ENCODE data around the gene HPGDS. TPM values are rescaled to one million over a fixed set of nuclear protein-coding genes. Genes with fewer than 3 reads are reported as not detected.

Gene HPGDS
- polyA plus RNA-seq, 6 donors from 2014 or later, result not detected

DNA sequence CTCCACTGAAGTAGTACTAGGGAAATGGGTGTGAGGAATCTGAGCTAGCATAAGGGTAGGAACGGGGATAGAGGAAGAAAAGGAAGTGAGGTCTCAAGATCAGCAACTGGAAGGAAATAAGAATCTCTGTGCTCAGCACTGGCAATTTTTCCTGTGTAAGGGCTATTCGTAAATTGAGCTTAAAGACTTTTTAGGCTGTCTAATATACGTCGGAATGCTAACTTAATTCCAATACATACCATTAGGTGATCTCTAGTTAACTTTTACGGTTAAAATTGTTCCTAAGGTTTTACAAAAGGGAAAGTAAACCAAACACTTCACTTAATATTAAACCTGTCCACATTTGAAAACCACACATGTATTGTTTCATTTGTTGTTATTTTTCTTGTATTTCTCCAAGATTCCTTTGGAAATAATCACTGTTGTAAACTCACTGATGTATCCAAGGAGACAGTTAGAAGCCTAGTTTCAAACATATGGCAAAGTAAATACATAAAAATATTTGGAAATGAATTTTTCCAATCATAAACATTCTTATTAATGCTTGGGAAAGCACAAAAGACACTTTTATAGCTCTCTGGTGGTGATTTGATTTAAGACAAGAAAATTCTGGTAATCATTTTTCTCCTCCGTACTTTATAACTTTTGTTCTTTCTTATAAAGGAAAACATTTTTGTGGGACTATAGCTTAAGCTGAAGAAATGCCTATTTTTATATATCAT is 28.1 kb upstream of the HPGDS start:
- no peak overlapping the region for H3K4me3 Mint-ChIP-seq
- DNase-seq (no peak), ATAC-seq (ENCODE audit: low read depth in 2 of 2) (no peak)
- H3K36me3 Mint-ChIP-seq, result no peaks in the 10 kb centered on the region
- H3K27me3 Mint-ChIP-seq, result peaks cover 9 to 17% (median 10%) of the 10 kb centered on the region in 3 donors
- no peaks in the 10 kb centered on the region for H3K4me1 Mint-ChIP-seq
- H3K27ac Mint-ChIP-seq, result no peak overlapping the region
- H3K9me3 Mint-ChIP-seq, result peaks cover 0 to 7% (median 5%) of the 10 kb centered on the region in 7 donors

DNA sequence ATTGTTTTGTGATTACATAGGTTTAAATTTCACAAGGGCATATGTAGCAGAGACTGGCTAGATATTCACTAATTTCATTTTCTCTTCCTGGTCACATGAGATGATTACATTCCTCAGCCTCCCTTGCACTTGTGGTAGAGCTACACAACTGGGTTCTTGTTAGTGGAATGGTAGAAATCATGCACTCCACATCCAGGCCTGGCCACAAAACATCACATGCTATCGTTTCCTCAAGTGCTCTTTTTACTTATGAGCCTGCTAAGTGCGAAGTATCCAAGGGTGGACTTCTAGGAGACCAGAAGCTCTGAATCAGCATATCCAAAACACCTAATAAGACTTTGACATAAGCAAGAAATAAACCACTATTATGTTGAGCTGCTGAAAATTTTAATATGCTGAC is 26.4 kb upstream of the HPGDS start:
- no peak overlapping the region for H3K27ac Mint-ChIP-seq
- H3K9me3 Mint-ChIP-seq, result peaks cover 0 to 7% (median 5%) of the 10 kb centered on the region in 7 donors
- peaks cover 5 to 8% (median 6%) of the 10 kb centered on the region in 3 donors for H3K27me3 Mint-ChIP-seq
- no peaks in the 10 kb centered on the region for H3K36me3 Mint-ChIP-seq
- H3K4me1 Mint-ChIP-seq, result no peaks in the 10 kb centered on the region
- no peak overlapping the region for H3K4me3 Mint-ChIP-seq
- ATAC-seq (ENCODE audit: low read depth in 2 of 2), result no peak
- DNase-seq, result no peak

DNA sequence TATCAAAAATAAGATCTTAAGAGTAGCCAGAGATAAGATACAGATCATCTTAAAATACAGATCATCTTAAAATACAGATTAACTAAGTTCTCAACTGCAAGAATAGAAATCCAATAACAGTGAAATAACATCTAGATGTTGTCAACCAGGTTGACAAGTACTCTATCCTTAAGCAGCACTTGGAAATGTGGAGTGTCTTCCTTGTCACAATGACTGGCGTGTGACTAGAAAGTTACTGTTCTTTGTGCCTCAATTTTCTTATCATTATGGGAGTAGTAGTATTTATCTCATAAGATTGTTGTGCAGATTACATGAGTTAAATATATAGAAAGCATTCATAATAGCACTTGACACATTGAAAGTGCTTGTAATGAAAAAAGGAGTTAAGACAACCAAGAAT is 25.8 kb upstream of the HPGDS start:
- Mint-ChIP-seq H3K27me3 (peaks cover 5 to 8% (median 6%) of the 10 kb centered on the region in 3 donors), H3K9me3 (peaks cover 0 to 7% (median 5%) of the 10 kb centered on the region in 7 donors), H3K4me3 (no peak overlapping the region), H3K4me1 (no peaks in the 10 kb centered on the region), H3K27ac (no peak overlapping the region), H3K36me3 (no peaks in the 10 kb centered on the region)
- DNase-seq (no peak), ATAC-seq (ENCODE audit: low read depth in 2 of 2) (no peak)

DNA sequence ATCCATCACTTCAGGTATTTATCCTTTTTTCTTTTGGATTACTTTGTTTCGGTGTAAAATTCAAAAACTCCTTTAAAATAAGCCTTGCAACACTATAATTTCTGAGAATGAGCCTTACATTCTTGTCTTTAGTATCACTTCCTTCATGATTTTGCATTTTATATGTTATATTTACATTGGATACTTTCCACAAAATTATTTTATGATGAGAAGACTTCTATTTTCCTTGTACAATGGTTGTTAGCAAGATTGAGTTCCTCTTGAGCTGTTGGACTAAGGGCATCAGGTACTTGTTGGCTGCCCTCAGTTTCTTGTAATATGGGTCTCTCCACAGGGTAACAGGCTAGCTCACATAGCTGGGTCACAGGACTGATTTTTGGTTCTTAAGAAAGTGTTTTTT is 22.7 kb upstream of the HPGDS start:
- no peak for ATAC-seq (ENCODE audit: low read depth in 2 of 2)
- no peak for DNase-seq
- Mint-ChIP-seq H3K4me1 (no peaks in the 10 kb centered on the region), H3K4me3 (no peak overlapping the region), H3K27ac (no peak overlapping the region), H3K36me3 (no peaks in the 10 kb centered on the region), H3K27me3 (peaks cover 5 to 17% (median 6%) of the 10 kb centered on the region in 3 donors), H3K9me3 (peaks cover 0 to 7% (median 5%) of the 10 kb centered on the region in 7 donors)

DNA sequence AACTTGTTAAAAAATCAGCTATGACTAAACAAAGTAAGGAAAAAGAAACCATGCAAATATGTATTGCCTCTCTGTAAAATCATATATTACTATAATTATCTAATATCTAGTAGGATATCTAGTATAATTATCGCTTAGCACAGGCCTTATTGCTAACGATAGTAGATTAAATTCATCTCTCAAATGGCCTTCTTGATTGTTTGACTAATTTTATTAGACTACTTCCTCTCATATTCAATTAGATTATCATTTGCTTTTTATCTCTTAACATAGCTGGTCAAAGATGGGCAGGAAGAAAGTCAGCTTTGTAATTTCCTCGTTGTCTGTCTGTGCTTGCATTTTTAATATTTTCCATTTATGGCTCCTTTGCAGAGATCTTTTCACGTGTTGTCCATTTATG is 21.9 kb upstream of the HPGDS start:
- no peak for DNase-seq
- H3K27me3 Mint-ChIP-seq, result peaks cover 5 to 17% (median 6%) of the 10 kb centered on the region in 3 donors
- no peaks in the 10 kb centered on the region for H3K4me1 Mint-ChIP-seq
- H3K4me3 Mint-ChIP-seq, result no peak overlapping the region
- no peaks in the 10 kb centered on the region for H3K36me3 Mint-ChIP-seq
- ATAC-seq (ENCODE audit: low read depth in 2 of 2), result no peak
- peaks cover 0 to 7% (median 5%) of the 10 kb centered on the region in 7 donors for H3K9me3 Mint-ChIP-seq
- H3K27ac Mint-ChIP-seq, result no peak overlapping the region

DNA sequence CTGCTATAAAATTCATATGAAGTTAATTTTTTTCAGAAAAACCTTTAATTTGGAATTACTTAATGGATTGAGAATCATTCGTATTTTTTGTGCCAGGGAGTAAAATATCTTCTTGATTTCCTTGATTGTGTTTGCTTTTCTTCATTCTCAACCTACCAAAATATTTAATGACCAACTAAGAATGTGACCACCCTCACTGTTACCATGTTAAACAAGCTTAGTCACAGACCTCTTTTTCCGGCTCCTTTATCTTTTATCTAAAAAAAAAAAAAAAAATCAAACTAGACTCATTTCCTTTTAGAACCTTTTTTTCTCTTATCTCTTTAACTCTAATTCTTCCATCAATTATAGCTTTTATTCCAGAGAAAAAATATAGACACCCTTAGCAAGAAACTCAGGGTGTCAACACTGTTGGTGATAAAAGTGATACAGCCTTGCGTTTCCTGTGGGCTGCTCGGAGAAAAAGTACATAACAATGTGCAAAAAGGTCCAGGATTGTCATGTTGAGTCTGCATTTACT is 20.6 kb upstream of the HPGDS start:
- Mint-ChIP-seq H3K36me3 (no peaks in the 10 kb centered on the region), H3K27me3 (peaks cover 3 to 17% (median 5%) of the 10 kb centered on the region in 3 donors), H3K4me3 (no peak overlapping the region), H3K27ac (no peak overlapping the region), H3K9me3 (peaks cover 0 to 7% (median 4%) of the 10 kb centered on the region in 7 donors), H3K4me1 (no peaks in the 10 kb centered on the region)
- DNase-seq, result no peak
- no peak for ATAC-seq (ENCODE audit: low read depth in 2 of 2)

DNA sequence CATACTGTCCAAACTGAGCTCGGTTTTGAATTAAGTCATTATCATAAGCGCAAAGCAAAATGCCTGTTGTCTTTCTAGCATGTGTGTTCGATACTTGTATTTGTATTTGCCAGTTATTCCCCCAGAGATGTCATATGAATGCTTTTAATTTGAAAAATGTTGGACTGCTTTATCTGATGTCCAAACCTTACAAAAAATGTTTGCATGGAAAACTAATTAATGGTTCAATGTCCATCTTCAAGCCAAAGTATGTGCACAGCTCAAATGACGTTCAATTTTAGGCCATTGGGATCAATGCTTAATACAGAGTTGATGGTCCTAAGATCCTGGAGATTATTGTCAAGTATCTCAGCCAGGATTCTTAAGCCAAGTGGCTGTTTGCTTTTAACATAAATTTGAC is 17.2 kb upstream of the HPGDS start:
- no peak for ATAC-seq (ENCODE audit: low read depth in 2 of 2)
- Mint-ChIP-seq H3K36me3 (no peaks in the 10 kb centered on the region), H3K4me3 (no peak overlapping the region), H3K27ac (no peak overlapping the region), H3K9me3 (no peaks in the 10 kb centered on the region), H3K4me1 (no peaks in the 10 kb centered on the region), H3K27me3 (peaks cover 0 to 9% (median 0%) of the 10 kb centered on the region in 3 donors)
- no peak for DNase-seq

DNA sequence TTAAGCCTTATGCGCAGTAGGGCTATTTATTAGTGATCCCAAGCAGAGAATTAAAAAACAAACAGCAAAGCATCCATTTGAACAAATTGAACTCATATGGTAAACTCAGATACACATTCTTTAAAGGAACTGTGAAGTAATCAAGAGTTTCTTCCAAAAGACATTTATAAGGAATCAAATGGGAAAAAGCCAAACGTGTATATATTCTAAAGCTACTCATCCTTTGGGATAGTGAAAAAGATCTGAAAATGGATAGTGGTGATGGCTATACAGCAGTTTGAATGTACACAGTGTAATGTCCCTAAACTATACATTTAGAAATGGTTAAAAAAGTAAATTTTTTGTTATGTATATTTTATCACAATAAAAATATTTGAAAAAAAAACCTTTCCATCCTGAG is 16.6 kb upstream of the HPGDS start:
- H3K36me3 Mint-ChIP-seq, result no peaks in the 10 kb centered on the region
- H3K4me1 Mint-ChIP-seq, result no peaks in the 10 kb centered on the region
- no peaks in the 10 kb centered on the region for H3K9me3 Mint-ChIP-seq
- DNase-seq, result no peak
- no peak overlapping the region for H3K4me3 Mint-ChIP-seq
- ATAC-seq (ENCODE audit: low read depth in 2 of 2), result no peak
- H3K27ac Mint-ChIP-seq, result no peak overlapping the region
- H3K27me3 Mint-ChIP-seq, result peaks cover 0 to 9% (median 0%) of the 10 kb centered on the region in 3 donors

DNA sequence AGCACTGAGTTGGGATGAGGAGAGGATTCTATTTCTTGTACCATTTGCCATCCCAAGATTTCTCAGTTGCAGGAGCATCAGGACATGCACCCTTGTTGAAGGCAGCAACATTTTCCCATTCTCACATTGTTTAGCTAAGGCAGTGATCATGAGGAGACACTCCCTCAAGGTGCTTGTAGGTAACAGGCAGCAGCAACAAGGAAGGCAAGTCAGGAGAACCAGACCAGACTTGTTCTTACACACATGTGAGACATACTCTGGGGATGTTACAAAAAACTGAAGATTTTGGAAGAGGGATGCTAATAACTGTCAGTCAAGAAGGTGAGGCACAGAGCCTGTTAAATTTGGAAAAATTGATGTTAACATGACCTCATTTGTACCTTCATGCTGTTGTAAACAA is 15.5 kb upstream of the HPGDS start:
- no peaks in the 10 kb centered on the region for H3K9me3 Mint-ChIP-seq

DNA sequence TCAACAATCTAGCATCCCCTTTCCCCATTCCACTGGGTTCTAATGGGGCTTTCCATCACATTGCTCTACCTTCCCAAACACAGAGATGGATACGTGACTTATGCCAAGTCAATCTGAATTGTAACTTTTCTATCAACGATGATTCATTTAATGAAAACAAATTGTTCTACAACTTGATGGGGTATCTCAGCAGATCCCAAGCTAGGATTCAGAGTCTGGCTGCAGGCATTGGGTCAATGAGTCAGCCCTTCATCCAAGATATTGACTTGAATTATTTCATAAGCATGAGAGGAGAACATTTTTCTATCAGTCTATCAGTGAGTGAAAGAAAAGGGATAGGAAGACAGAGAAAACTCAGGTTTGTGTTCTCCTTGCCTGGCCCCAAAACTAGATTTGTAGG is 15.0 kb upstream of the HPGDS start:
- Mint-ChIP-seq H3K36me3 (no peaks in the 10 kb centered on the region), H3K4me3 (no peak overlapping the region), H3K9me3 (no peaks in the 10 kb centered on the region), H3K27ac (no peak overlapping the region), H3K27me3 (peaks cover under 1 to 17% (median under 1%) of the 10 kb centered on the region in 3 donors), H3K4me1 (no peaks in the 10 kb centered on the region)
- ATAC-seq (ENCODE audit: low read depth in 2 of 2) (no peak), DNase-seq (no peak)

More for the DNA sequence above, 15.5 kb upstream of the HPGDS start:
- Mint-ChIP-seq H3K36me3 (no peaks in the 10 kb centered on the region), H3K4me1 (no peaks in the 10 kb centered on the region), H3K27ac (no peak overlapping the region), H3K4me3 (no peak overlapping the region), H3K27me3 (peaks cover 0 to 13% (median 0%) of the 10 kb centered on the region in 3 donors)
- ATAC-seq (ENCODE audit: low read depth in 2 of 2) (no peak), DNase-seq (no peak)

DNA sequence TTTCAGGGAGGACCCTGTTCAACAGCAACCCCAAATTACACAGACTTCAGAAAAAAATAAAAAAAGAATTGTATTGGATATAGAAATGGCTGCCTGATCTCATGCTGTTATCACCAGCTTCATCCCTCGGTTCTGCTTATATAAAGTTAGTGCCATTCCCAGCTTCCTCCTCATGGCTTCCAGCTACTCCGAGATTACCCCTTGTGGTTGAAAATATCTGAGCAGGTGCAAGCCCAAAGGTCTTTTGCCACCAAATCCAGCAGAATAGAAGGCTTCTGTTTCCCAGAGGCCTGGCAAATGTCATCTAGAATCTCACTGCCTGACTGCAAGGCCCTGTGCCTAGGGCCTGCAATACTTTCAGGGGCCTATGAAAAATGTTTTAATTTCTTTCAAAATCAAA is 13.8 kb upstream of the HPGDS start:
- Mint-ChIP-seq H3K4me3 (no peak overlapping the region), H3K27me3 (peaks cover 7 to 19% (median 13%) of the 10 kb centered on the region in 3 donors), H3K36me3 (no peaks in the 10 kb centered on the region), H3K27ac (no peak overlapping the region), H3K4me1 (no peaks in the 10 kb centered on the region), H3K9me3 (no peaks in the 10 kb centered on the region)
- ATAC-seq (ENCODE audit: low read depth in 2 of 2), result no peak
- no peak for DNase-seq

DNA sequence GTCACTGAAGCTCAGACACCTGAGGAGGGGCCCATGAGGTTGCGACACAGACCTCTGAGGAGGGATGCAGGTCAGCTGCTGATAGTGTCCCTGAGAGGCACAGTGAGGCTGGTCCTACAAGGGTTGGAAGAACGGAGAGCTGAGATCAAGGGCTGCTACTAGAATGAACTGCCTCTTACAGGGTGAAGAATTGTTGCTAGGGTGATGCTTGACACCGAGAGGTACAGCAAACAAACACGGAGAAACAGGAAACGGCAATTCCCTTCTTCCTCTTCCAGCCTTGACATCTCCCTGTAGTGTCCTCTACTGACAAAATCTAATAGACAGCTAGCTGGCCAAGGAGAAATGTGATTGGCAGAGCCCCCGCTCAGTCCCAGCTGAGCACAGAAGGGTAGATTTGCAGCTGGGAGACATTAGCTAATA is 11.8 kb upstream of the HPGDS start:
- Mint-ChIP-seq H3K4me1 (no peaks in the 10 kb centered on the region), H3K36me3 (no peaks in the 10 kb centered on the region), H3K4me3 (no peak overlapping the region), H3K9me3 (no peaks in the 10 kb centered on the region), H3K27ac (no peak overlapping the region), H3K27me3 (peaks cover 7 to 25% (median 22%) of the 10 kb centered on the region in 3 donors)
- no peak for DNase-seq
- no peak for ATAC-seq (ENCODE audit: low read depth in 2 of 2)

DNA sequence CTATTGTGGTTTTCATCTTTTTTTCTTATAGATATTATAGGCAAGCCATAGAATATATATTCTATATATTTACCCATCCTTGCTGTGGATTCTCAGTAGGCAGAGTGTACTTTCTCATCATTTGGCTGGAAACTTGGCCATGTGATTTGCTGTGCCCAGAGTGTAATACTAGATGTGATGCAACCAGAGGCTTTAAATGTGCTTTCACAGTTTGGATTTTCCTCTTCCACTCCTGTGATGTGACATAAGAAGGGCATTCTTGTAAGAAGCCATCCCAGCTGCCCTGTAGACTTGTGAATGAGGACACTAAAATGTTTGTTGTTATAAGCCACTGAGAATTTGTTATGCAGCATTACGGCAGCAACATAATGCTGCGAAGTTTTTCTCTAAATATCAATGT is 10.4 kb upstream of the HPGDS start:
- DNase-seq, result no peak
- H3K27ac Mint-ChIP-seq, result no peak overlapping the region
- H3K36me3 Mint-ChIP-seq, result no peaks in the 10 kb centered on the region
- H3K9me3 Mint-ChIP-seq, result no peaks in the 10 kb centered on the region
- H3K4me1 Mint-ChIP-seq, result no peaks in the 10 kb centered on the region
- no peak overlapping the region for H3K4me3 Mint-ChIP-seq
- H3K27me3 Mint-ChIP-seq, result peaks cover 14 to 25% (median 22%) of the 10 kb centered on the region in 3 donors
- no peak for ATAC-seq (ENCODE audit: low read depth in 2 of 2)

DNA sequence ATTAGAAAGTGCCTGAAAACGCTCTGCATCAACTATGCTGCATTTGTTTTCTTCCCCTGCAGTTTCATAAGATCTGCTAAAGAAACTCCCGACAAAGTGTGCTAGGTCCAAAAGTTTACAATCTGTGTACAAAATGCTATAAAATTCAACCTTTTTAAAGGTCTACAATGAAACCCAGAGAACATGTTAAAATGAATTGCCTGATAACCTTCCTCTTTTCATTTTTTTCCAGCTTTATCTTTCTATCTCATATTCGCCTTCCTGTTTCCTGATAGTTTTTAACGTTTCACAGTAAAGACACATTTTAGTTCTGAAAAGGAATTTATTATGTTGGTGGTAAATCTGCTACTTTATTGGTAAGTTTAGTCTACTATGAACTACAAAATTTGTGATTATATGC is 9.5 kb upstream of the HPGDS start:
- H3K27me3 Mint-ChIP-seq, result peaks cover 14 to 25% (median 22%) of the 10 kb centered on the region in 3 donors
- no peaks in the 10 kb centered on the region for H3K9me3 Mint-ChIP-seq
- DNase-seq, result no peak
- no peak for ATAC-seq (ENCODE audit: low read depth in 2 of 2)
- no peaks in the 10 kb centered on the region for H3K4me1 Mint-ChIP-seq
- H3K4me3 Mint-ChIP-seq, result no peak overlapping the region
- H3K27ac Mint-ChIP-seq, result no peak overlapping the region
- H3K36me3 Mint-ChIP-seq, result no peaks in the 10 kb centered on the region
